ENCODE data around the gene FSIP1. TPM values are rescaled to one million over a fixed set of nuclear protein-coding genes. Genes with fewer than 3 reads are reported as not detected.

FSIP1 gene
- total RNA-seq, 4 donors from 2014 or later = 0.38 to 0.91 (median 0.57) TPM; not detected in 1

DNA sequence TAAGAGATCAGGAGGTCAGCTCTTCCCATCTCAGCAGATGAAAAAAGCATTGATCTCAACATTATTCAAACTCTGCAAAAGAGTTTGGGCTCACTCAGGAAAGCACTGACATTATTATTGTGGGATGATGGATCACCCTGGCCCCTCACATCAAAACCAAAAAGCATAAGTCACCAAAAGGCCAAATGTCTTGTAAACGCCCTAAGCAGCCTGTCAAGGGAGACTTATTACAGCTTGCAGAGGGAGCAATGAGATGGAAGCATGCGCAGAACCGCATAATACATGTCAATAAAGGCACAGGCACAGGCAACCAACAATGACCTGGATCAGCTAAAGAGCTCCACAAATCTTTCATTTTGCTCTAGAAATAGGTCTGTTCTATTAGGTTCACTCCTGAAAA, 4.6 kb downstream of the FSIP1 start:
- Histone ChIP-seq H3K4me1 (peaks cover 0 to 20% (median 0%) of the 10 kb centered on the region in 3 donors), H3K27me3 (no peaks in the 10 kb centered on the region), H3K4me3 (no peak overlapping the region), H3K9me3 (no peaks in the 10 kb centered on the region), H3K36me3 (no peaks in the 10 kb centered on the region), H3K27ac (peak overlapping the region in 1 of 4 donors; percentile 55)
- TF ChIP-seq, protein P1, sequence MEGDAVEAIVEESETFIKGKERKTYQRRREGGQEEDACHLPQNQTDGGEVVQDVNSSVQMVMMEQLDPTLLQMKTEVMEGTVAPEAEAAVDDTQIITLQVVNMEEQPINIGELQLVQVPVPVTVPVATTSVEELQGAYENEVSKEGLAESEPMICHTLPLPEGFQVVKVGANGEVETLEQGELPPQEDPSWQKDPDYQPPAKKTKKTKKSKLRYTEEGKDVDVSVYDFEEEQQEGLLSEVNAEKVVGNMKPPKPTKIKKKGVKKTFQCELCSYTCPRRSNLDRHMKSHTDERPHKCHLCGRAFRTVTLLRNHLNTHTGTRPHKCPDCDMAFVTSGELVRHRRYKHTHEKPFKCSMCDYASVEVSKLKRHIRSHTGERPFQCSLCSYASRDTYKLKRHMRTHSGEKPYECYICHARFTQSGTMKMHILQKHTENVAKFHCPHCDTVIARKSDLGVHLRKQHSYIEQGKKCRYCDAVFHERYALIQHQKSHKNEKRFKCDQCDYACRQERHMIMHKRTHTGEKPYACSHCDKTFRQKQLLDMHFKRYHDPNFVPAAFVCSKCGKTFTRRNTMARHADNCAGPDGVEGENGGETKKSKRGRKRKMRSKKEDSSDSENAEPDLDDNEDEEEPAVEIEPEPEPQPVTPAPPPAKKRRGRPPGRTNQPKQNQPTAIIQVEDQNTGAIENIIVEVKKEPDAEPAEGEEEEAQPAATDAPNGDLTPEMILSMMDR (IDR thresholded peaks at IDR 0.05) = no peak
- TF ChIP-seq POLR2A (IDR thresholded peaks at IDR 0.05) = no peak
- 53 to 57% methylated on average over 3 of the region's 3 CpGs for WGBS, 2 donors
- intact Hi-C loops (cut with DNase I) = no loop called here
- no peak for DNase-seq

DNA sequence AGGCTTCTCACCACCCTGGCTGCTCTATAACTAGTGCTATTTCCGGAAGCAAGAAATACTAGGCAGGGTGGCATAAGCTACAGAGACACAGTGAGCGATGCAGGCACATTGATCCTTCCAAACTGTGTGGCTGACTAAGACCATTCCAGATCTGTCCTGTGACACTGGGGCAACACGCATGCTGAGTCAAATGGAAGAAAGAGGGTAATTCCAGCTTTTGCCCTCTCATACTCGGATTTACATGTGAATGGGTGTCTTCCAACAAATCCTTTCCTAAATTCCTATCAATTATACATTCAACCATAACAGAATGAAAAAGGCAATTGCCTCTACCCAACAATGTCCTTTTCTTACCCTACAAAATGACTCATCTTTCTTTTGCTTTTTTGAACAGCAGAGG, 5.1 kb downstream of the FSIP1 start:
- WGBS, 2 donors = 61 to 81% methylated on average over 4 of the region's 4 CpGs
- no peak for DNase-seq
- peaks cover 0 to 19% (median 0%) of the 10 kb centered on the region in 3 donors for H3K4me1 ChIP-seq
- no peak for TF ChIP-seq POLR2A (IDR thresholded peaks at IDR 0.05)
- TF ChIP-seq, protein P1 (IDR thresholded peaks at IDR 0.05) = no peak
- intact Hi-C loops (cut with DNase I) = no loop called here
- H3K36me3 ChIP-seq = no peaks in the 10 kb centered on the region
- H3K27me3 ChIP-seq = no peaks in the 10 kb centered on the region
- no peaks in the 10 kb centered on the region for H3K9me3 ChIP-seq
- H3K27ac ChIP-seq = peak overlapping the region in 1 of 4 donors; percentile 55
- no peak overlapping the region for H3K4me3 ChIP-seq

DNA sequence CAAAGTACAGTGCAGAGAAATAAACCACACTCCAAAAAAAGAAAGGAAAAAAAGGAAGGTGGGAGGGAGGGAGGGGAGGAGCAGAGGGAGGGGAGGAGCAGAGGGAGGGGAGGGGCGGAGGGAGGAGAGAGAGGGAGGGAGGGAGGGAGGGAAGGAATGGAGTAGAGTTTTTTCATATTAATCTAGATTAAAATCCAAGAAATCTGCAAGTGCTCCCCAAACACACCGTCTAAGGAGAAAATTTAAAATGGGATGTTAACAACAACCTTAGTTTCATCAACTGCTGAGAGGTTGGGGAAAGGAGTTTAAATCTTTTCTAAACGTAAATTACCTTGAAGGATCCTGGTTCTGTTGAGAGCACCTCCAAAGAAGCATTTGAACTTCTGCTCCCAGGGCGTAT, 6.6 kb downstream of the FSIP1 start:
- H3K27me3 ChIP-seq = no peaks in the 10 kb centered on the region
- no peak overlapping the region for H3K4me3 ChIP-seq
- peaks cover 0 to 20% (median 3%) of the 10 kb centered on the region in 3 donors for H3K4me1 ChIP-seq
- no peaks in the 10 kb centered on the region for H3K9me3 ChIP-seq
- DNase-seq = no peak
- no peaks in the 10 kb centered on the region for H3K36me3 ChIP-seq
- H3K27ac ChIP-seq = no peak overlapping the region
- intact Hi-C loops (cut with DNase I) = no loop called here
- TF ChIP-seq POLR2A (IDR thresholded peaks at IDR 0.05) = no peak
- TF ChIP-seq, protein P1 (IDR thresholded peaks at IDR 0.05) = no peak
- 71 to 89% methylated on average over 3 of the region's 4 CpGs for WGBS, 2 donors

DNA sequence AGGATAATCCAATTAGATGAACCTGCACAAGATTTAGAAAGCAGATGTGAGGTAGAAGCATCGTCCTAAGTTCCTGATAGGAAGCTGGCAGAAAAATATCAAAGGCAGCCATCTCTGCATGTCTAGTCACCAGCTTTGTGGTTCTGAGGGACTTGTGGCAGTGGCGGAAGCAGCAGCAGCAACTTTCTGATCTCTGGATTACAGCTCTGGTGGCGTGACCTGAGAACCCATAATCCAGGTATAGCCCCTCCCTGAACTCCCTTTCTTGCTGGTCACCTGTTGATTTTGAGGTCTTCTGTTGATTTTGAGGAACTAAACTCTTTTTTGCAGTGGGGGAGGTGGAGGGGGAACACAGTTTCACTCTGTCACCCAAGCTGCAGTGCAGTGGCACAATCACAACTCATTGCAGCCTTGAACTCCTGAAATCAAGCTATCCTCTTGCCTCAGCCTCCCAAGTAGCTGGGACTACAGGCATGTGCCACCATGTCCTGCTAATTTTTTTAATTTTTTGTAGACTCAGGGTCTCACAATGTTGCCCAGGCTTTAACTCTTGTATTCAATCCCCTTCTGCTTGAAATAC, 7.9 kb downstream of the FSIP1 start:
- 80 to 93% methylated on average over 3 of the region's 3 CpGs for WGBS, 2 donors
- intact Hi-C loops (cut with DNase I) = no loop called here
- DNase-seq = no peak
- TF ChIP-seq POLR2A (IDR thresholded peaks at IDR 0.05) = no peak
- TF ChIP-seq, protein P1 (IDR thresholded peaks at IDR 0.05) = no peak
- Histone ChIP-seq H3K4me1 (peaks cover 0 to 25% (median 4%) of the 10 kb centered on the region in 3 donors), H3K27ac (no peak overlapping the region), H3K36me3 (no peaks in the 10 kb centered on the region), H3K27me3 (no peaks in the 10 kb centered on the region), H3K9me3 (no peaks in the 10 kb centered on the region), H3K4me3 (no peak overlapping the region)

DNA sequence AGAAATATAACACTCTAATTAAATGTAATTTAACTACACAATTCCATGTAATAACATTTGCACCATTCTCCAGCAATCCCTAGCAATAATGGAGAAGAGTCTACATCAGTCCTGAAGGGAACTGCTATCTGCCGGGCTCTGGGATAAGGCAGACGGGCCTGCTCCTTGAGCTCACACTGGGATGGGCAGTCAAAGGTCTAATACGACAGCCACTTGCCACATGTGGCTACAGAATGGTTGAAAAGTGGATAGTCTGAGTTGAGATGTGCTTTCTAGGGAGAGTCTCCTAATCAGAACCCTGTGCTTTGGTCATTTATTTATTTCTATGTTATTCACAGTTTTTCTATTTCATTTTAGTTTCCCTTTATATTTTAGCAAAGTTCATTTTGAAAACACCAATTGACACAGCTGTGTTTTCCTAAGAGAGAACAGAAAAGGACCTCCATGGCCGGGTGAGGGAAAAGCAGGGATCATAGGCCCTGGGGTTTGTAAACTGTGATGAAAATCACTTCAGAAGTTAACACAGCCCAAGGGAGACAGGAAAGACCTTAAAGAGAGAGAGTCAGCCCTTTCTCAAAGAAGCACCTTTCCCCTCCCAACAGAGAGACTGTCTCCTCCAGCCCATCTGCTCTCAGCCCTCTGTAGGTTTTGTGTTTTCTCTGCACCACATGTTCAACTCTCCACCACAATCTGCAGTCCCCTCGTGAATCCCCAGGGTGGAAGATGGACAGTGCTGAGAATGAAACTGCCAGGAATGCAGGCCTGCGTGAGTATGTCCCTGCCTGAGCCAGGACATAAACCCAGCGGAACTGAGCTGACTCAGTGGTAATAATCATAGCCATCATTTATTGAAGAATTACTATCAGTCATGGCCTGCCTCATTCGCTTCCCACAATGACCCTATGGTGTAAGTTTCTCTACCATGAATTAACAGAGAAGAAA, 11.6 kb downstream of the FSIP1 start:
- 57 to 64% methylated on average over 8 of the region's 8 CpGs for WGBS, 2 donors

More for the DNA sequence above, 11.6 kb downstream of the FSIP1 start:
- no peak for DNase-seq
- no peaks in the 10 kb centered on the region for H3K36me3 ChIP-seq
- H3K27me3 ChIP-seq = no peaks in the 10 kb centered on the region
- H3K9me3 ChIP-seq = no peaks in the 10 kb centered on the region
- intact Hi-C loops (cut with DNase I) = no loop called here
- no peak for TF ChIP-seq POLR2A (IDR thresholded peaks at IDR 0.05)
- TF ChIP-seq, protein P1 (IDR thresholded peaks at IDR 0.05) = no peak
- H3K4me1 ChIP-seq = peaks cover 0 to 14% (median 4%) of the 10 kb centered on the region in 3 donors
- peak overlapping the region in 1 of 4 donors; percentile 31 for H3K4me3 ChIP-seq
- peak overlapping the region; percentile 4 to 78 (median 60) for H3K27ac ChIP-seq
